ENCODE measurements around the gene PPP1R1B. TPM values are rescaled to one million over a fixed set of nuclear protein-coding genes. Genes with fewer than 3 reads are reported as not detected.

PPP1R1B gene
- total RNA-seq, 4 donors from 2014 or later, result 0.26 to 22.0 (median 0.68) TPM

DNA sequence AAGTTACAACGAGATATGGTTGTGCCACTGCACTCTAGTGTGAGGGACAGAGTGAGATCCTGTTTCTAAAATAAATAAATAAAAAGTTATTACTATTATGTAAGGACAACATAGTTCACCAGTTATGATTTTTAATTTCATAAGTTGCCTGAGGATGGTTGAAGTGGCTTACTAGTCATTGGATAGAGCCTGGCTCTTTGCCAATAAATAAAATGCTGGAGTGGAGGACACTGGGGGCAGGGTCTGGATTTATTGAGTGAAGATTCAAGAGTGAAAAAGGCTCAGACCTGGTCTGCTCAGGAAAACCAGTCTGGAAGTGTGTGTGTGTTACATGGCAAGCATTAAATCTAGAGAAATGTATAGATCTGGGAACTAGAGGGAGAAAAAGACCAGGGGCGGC, 12.3 kb downstream of the PPP1R1B start:
- no peaks in the 10 kb centered on the region for H3K36me3 ChIP-seq
- no peaks in the 10 kb centered on the region for H3K27me3 ChIP-seq
- no peaks in the 10 kb centered on the region for H3K9me3 ChIP-seq
- peaks cover 7 to 19% of the 10 kb centered on the region in 2 donors for H3K4me1 ChIP-seq
- intact Hi-C loops (cut with DNase I; ENCODE audit: low total_unique reads), result loop anchor here (10.0 kb wide), 1 partner anchor 46 kb away; the partner anchor contains the start of gene PGAP3
- no peak overlapping the region for H3K4me3 ChIP-seq
- no peak overlapping the region for H3K27ac ChIP-seq
- no peak for DNase-seq
- no peak for TF ChIP-seq POLR2A (IDR thresholded peaks at IDR 0.05)
- TF ChIP-seq, protein P1, sequence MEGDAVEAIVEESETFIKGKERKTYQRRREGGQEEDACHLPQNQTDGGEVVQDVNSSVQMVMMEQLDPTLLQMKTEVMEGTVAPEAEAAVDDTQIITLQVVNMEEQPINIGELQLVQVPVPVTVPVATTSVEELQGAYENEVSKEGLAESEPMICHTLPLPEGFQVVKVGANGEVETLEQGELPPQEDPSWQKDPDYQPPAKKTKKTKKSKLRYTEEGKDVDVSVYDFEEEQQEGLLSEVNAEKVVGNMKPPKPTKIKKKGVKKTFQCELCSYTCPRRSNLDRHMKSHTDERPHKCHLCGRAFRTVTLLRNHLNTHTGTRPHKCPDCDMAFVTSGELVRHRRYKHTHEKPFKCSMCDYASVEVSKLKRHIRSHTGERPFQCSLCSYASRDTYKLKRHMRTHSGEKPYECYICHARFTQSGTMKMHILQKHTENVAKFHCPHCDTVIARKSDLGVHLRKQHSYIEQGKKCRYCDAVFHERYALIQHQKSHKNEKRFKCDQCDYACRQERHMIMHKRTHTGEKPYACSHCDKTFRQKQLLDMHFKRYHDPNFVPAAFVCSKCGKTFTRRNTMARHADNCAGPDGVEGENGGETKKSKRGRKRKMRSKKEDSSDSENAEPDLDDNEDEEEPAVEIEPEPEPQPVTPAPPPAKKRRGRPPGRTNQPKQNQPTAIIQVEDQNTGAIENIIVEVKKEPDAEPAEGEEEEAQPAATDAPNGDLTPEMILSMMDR (IDR thresholded peaks at IDR 0.05), result no peak

DNA sequence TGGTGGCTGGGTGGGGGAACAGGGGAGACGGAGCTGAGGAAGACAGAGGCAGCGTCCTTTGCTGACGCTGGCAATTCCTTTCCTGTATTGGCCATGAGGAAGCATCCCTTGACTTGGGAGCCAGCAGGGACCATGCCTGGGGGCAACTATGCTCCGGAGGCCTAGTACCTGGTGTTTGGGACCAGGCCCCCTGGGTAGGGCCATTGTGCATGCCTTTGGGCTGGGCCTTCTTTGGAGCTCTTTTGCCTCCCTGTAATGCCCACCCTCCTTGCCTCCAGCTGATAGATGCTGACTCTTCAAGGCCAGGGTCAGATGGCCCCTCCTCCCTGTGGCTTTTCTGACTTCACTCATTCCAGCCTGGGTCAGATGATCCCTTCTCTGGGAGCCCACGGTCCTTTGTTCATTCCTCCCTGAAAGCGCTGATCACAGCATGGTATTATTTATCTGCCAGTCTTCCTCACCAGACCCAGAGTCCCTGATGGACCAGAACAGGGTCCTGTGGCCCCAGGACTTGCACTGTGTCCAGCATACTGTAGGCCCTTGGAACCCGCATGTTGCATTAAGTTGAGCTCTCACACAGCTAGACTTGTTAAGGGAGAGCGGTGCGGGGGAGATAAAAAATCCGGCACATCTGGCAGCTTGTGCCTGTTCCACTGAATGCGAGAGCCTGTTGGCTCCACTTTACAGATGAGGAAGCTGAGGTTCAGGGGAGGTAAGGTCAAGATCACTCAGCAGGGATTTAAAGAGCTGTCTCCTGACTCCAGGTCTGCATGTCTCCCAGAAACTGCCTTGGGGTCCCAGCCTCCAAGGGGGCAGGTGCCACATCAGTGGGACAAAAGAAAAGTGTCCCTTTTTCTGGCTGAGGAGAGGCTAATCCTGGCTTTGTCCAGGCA, 13.1 kb downstream of the PPP1R1B start:
- intact Hi-C loops (cut with DNase I; ENCODE audit: low total_unique reads), result loop anchor here (10.0 kb wide), 1 partner anchor 45 kb away; the partner anchor contains the start of gene PGAP3
- TF ChIP-seq, protein P1 (IDR thresholded peaks at IDR 0.05), result no peak
- TF ChIP-seq POLR2A (IDR thresholded peaks at IDR 0.05), result no peak
- no peaks in the 10 kb centered on the region for H3K9me3 ChIP-seq
- peaks cover 7 to 19% of the 10 kb centered on the region in 2 donors for H3K4me1 ChIP-seq
- no peak for DNase-seq
- no peaks in the 10 kb centered on the region for H3K36me3 ChIP-seq
- no peak overlapping the region for H3K4me3 ChIP-seq
- H3K27ac ChIP-seq, result no peak overlapping the region
- no peaks in the 10 kb centered on the region for H3K27me3 ChIP-seq

DNA sequence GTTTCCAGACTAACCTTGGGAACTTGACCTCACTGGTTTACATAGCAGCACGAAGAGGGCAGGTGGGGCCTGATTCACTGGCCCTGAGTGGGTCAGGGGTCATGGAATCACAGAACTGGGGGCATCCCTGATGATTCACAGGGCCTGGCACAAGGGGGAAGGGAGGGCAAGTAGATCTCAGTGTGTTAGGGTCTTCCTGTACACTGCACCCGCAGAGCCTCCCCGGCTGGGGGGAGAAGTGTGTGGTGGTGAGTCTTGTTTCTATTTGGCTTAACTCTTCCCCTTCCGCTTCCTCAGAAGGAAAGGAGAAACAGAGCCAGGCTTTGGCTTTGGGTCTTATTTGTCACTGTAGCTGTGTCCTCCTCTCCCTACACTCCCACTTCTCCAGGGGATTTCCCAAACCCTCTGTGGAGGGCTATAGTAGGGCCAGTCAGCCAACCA, 13.9 kb downstream of the PPP1R1B start:
- H3K27ac ChIP-seq, result no peak overlapping the region
- no peak overlapping the region for H3K4me3 ChIP-seq
- H3K36me3 ChIP-seq, result no peaks in the 10 kb centered on the region
- peaks cover 7 to 19% of the 10 kb centered on the region in 2 donors for H3K4me1 ChIP-seq
- H3K27me3 ChIP-seq, result no peaks in the 10 kb centered on the region
- TF ChIP-seq, protein P1 (IDR thresholded peaks at IDR 0.05), result no peak
- no peak for TF ChIP-seq POLR2A (IDR thresholded peaks at IDR 0.05)
- no peak for DNase-seq
- H3K9me3 ChIP-seq, result no peaks in the 10 kb centered on the region
- intact Hi-C loops (cut with DNase I; ENCODE audit: low total_unique reads), result no loop called here

DNA sequence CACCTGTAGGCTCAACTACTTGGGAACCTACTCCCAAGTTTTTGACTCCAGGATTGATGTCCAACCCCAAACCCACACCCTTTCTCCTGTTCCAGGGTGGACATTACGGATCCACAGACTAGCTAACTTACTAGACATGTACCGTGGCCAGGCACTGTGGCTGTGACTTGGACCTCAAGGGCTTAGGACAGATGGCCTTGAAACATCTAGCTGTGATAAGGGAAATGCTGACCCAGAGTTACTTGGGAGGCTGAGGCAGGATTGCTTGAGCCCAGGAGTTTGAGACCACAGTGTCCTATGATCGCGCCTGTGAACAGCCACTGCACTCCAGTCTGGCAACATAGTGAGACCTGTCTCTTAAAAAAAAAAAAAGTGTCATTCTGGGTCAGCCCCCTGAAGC, 14.3 kb downstream of the PPP1R1B start:
- no peak overlapping the region for H3K27ac ChIP-seq
- DNase-seq, result no peak
- no peaks in the 10 kb centered on the region for H3K36me3 ChIP-seq
- no peak for TF ChIP-seq POLR2A (IDR thresholded peaks at IDR 0.05)
- TF ChIP-seq, protein P1 (IDR thresholded peaks at IDR 0.05), result no peak
- peaks cover 7 to 14% of the 10 kb centered on the region in 2 donors for H3K4me1 ChIP-seq
- H3K9me3 ChIP-seq, result no peaks in the 10 kb centered on the region
- no peak overlapping the region for H3K4me3 ChIP-seq
- no peaks in the 10 kb centered on the region for H3K27me3 ChIP-seq
- intact Hi-C loops (cut with DNase I; ENCODE audit: low total_unique reads), result no loop called here

DNA sequence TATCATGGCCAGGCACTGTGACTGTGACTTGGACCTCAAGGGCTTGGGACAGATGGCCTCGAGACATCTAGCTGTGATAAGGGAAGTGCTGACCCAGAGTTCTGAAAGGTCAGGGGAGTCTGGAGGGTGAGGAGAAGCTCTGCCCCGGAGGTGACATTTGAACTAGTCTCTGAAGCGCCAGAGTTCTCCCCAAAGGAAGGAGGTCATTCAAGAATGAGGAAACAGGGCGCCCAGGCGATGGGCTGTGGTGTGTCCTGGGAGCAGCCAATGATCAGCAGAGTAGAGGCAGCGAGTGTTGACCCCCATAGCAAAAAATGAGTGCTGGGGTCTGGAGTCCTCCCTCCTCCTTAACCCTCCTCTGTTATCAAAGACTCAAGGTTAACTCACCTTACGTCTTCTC, 15.1 kb downstream of the PPP1R1B start:
- no peaks in the 10 kb centered on the region for H3K27me3 ChIP-seq
- TF ChIP-seq, protein P1 (IDR thresholded peaks at IDR 0.05), result no peak
- TF ChIP-seq POLR2A (IDR thresholded peaks at IDR 0.05), result no peak
- no peaks in the 10 kb centered on the region for H3K36me3 ChIP-seq
- peaks cover 7 to 11% of the 10 kb centered on the region in 2 donors for H3K4me1 ChIP-seq
- intact Hi-C loops (cut with DNase I; ENCODE audit: low total_unique reads), result no loop called here
- no peaks in the 10 kb centered on the region for H3K9me3 ChIP-seq
- H3K4me3 ChIP-seq, result no peak overlapping the region
- no peak overlapping the region for H3K27ac ChIP-seq
- no peak for DNase-seq
